ENCODE measurements around the gene ALDH16A1.

DNA sequence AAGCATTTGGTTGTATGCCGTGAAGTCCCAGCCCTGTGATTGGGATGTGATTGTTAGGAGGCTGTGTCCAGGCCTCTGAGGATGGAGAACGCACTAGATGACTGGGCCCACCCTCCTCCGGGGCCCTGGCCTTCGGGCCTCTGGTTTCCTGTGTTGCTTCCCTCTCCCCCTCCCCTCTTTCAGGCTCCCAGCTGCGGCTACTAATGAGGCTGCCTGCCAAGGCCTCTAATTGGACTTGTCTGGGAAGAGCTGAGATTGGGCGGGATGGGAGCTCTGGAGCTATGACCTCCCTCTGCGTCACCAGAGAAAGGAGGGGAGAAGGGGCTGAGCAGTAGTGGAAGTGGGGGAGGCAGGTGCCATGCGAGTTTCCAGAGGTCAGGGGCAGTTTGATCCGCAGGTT is 39.7 kb upstream of the ALDH16A1 start:
- TF ChIP-seq CTCF (IDR thresholded peaks at IDR 0.05) (no peak), EZH2 (IDR thresholded peaks at IDR 0.05; ENCODE audit: borderline replicate concordance, insufficient read depth, low read depth, low read length, poor library complexity, severe bottlenecking) (no peak)

All from B cell (primary cell).